MM.1S (cell line): ENCODE data around the gene ENO1.

ENCODE experiments used
- DNase-seq: peaks from one replicate; pipeline ENCODE4 v3.0.0-alpha.2; 2015
- H2AFZ ChIP-seq: fragments of 300-600 bp; sonication (generic); 2 replicates; pipeline ENCODE4 v1.6.0; 2016; ENCODE audit warnings: antibody characterized with exemption, low read length
- H3F3A ChIP-seq: fragments of 300-600 bp; sonication (generic); 2 replicates; pipeline ENCODE4 v1.6.1; 2016; ENCODE audit warnings: mild to moderate bottlenecking, antibody characterized with exemption, low read length, moderate library complexity, mixed read lengths; ENCODE audit not compliant: insufficient read depth
- H3K27ac ChIP-seq: fragments of 300-600 bp; sonication (generic); 2 replicates; pipeline ENCODE4 v1.5.1; 2016; ENCODE audit warnings: mild to moderate bottlenecking, low read length
- H3K27me3 ChIP-seq: fragments of 300-600 bp; sonication (generic); replicated peaks from 2 replicates; pipeline ENCODE4 v1.6.0; 2016; ENCODE audit warnings: low read length; ENCODE audit not compliant: insufficient read depth
- H3K36me3 ChIP-seq: fragments of 300-600 bp; sonication (generic); replicated peaks from 2 replicates; pipeline ENCODE4 v1.6.1; 2016; ENCODE audit warnings: mild to moderate bottlenecking, low read length, mixed read lengths; ENCODE audit not compliant: insufficient read depth
- H3K4me1 ChIP-seq: fragments of 300-600 bp; sonication (generic); 2 replicates; pipeline ENCODE4 v1.6.1; 2016; ENCODE audit warnings: low read length, mixed read lengths
- H3K4me2 ChIP-seq: fragments of 300-600 bp; sonication (generic); 2 replicates; pipeline ENCODE4 v1.6.0; 2016; ENCODE audit warnings: low read depth, low read length
- H3K4me3 ChIP-seq: fragments of 300-600 bp; sonication (generic); 2 replicates; pipeline ENCODE4 v1.5.1; 2016; ENCODE audit warnings: low read length, mixed read lengths
- H3K79me2 ChIP-seq: fragments of 300-600 bp; sonication (generic); 2 replicates; pipeline ENCODE4 v1.6.1; 2016; ENCODE audit warnings: mixed run types, low read length, mixed read lengths
- H3K9ac ChIP-seq: fragments of 300-600 bp; sonication (generic); 2 replicates; pipeline ENCODE4 v1.6.1; 2016; ENCODE audit warnings: low read length, mixed read lengths
- H3K9me2 ChIP-seq: fragments of 300-600 bp; sonication (generic); replicated peaks from 2 replicates; pipeline ENCODE4 v1.6.1; 2016; ENCODE audit warnings: mild to moderate bottlenecking, low read length, mixed read lengths; ENCODE audit not compliant: insufficient read depth
- H3K9me3 ChIP-seq: fragments of 300-600 bp; sonication (generic); replicated peaks from 2 replicates; pipeline ENCODE4 v1.6.1; 2016; ENCODE audit warnings: mild to moderate bottlenecking, low read length, mixed read lengths; ENCODE audit not compliant: insufficient read depth
- H4K20me1 ChIP-seq: fragments of 300-600 bp; sonication (generic); 2 replicates; pipeline ENCODE4 v1.6.1; 2016; ENCODE audit warnings: mild to moderate bottlenecking, low read length, moderate library complexity, mixed read lengths; ENCODE audit not compliant: insufficient read depth
- CTCF ChIP-seq: fragments of 300-600 bp; sonication (generic); IDR thresholded peaks from 2 replicates; pipeline ENCODE4 v1.5.1; 2016; ENCODE audit warnings: antibody characterized with exemption, low read length, mixed read lengths
- EZH2 ChIP-seq: fragments of 300-600 bp; sonication (generic); optimal IDR thresholded peaks from 2 replicates; pipeline ENCODE3; 2017; ENCODE audit warnings: low read depth, mild to moderate bottlenecking, antibody characterized with exemption, low read length, mixed read lengths
- EZH2phosphoT487 ChIP-seq: fragments of 300-600 bp; sonication (generic); IDR thresholded peaks from 2 replicates; pipeline ENCODE4 v1.6.1; 2018; ENCODE audit warnings: antibody characterized with exemption, low read length

Gene ENO1

GRCh38 chr1:8818325-8818775, 60.1 kb downstream of the ENO1 start:
- peak overlapping the region; percentile 69 for H3K4me2 ChIP-seq
- H3K36me3 ChIP-seq: no peaks in the 10 kb centered on the region
- peak overlapping the region; percentile 64 for H3K9ac ChIP-seq
- peak overlapping the region; percentile 77 for H3K4me3 ChIP-seq
- peaks cover 30% of the 10 kb centered on the region for H3K79me2 ChIP-seq
- peak overlapping the region; percentile 82 for H2AFZ ChIP-seq
- peaks cover 21% of the 10 kb centered on the region for H3F3A ChIP-seq
- TF ChIP-seq CTCF: no peak
- no peak for TF ChIP-seq EZH2phosphoT487
- TF ChIP-seq EZH2: no peak
- H3K27me3 ChIP-seq: no peaks in the 10 kb centered on the region
- peaks cover 23% of the 10 kb centered on the region for H3K4me1 ChIP-seq
- no peak for DNase-seq
- H4K20me1 ChIP-seq: no peaks in the 10 kb centered on the region
- peak overlapping the region; percentile 81; the same call in 1 of the 2 replicates for H3K27ac ChIP-seq
- H3K9me2 ChIP-seq: no peaks in the 10 kb centered on the region
- H3K9me3 ChIP-seq: no peaks in the 10 kb centered on the region

- H3K9me2 ChIP-seq: no peaks in the 10 kb centered on the region
- TF ChIP-seq CTCF: no peak
- TF ChIP-seq EZH2phosphoT487: no peak
- TF ChIP-seq EZH2: no peak
- peaks cover 34% of the 10 kb centered on the region for H3K79me2 ChIP-seq
- H4K20me1 ChIP-seq: no peaks in the 10 kb centered on the region
- peaks cover 23% of the 10 kb centered on the region for H3K4me1 ChIP-seq
- peak within 1 kb of the TSS; percentile 85 for H2AFZ ChIP-seq
- no peaks in the 10 kb centered on the region for H3K9me3 ChIP-seq
- H3K9ac ChIP-seq: peak within 1 kb of the TSS; percentile 94
- no peaks in the 10 kb centered on the region for H3K36me3 ChIP-seq
- H3F3A ChIP-seq: peaks cover 21% of the 10 kb centered on the region
- peak within 1 kb of the TSS; percentile 81; the same call in 1 of the 2 replicates for H3K27ac ChIP-seq
- H3K27me3 ChIP-seq: no peaks in the 10 kb centered on the region
- DNase-seq: peak; percentile 92
- H3K4me3 ChIP-seq: peak within 1 kb of the TSS; percentile 93
- peak within 1 kb of the TSS; percentile 92 for H3K4me2 ChIP-seq
These were observed 60.8 kb downstream of the ENO1 start, which contains the start of gene RERE for GRCh38 chr1:8817412-8818324. Gene RERE, minus strand, starts transcription at chr1:8817640.

- Histone ChIP-seq H3K79me2 (peaks cover 36% of the 10 kb centered on the region), H3K36me3 (no peaks in the 10 kb centered on the region), H3K4me2 (peak overlapping the region; percentile 92), H4K20me1 (no peaks in the 10 kb centered on the region), H3F3A (peaks cover 21% of the 10 kb centered on the region), H3K4me1 (peaks cover 23% of the 10 kb centered on the region), H2AFZ (peak overlapping the region; percentile 85), H3K27ac (peak overlapping the region; percentile 81; the same call in 1 of the 2 replicates), H3K9me3 (no peaks in the 10 kb centered on the region), H3K9ac (peak overlapping the region; percentile 94), H3K27me3 (no peaks in the 10 kb centered on the region), H3K4me3 (peak overlapping the region; percentile 93), H3K9me2 (no peaks in the 10 kb centered on the region)
- TF ChIP-seq EZH2 (no peak), EZH2phosphoT487 (no peak), CTCF (no peak)
- DNase-seq: peak; percentile 57
These were observed 61.6 kb downstream of the ENO1 start for GRCh38 chr1:8816831-8817411.
